ENCODE data around the gene RBM4. TPM values are rescaled to one million over a fixed set of nuclear protein-coding genes. Genes with fewer than 3 reads are reported as not detected.
A peak's percentile ranks its signal among the peaks of the same experiment; 100 is the strongest.

RBM4 gene
- total RNA-seq, 1 donor from 2014 or later, result 105 TPM

GRCh38 chr11:66607126-66607834 lies 31.2 kb upstream of the RBM4 start:
- no peak overlapping the region for H3K4me3 ChIP-seq (ENCODE audit: low read depth, low read length)
- TF ChIP-seq CTCF (conservative IDR thresholded peaks at IDR 0.05; ENCODE audit: low read depth, low read length), result no peak
- DNase-seq (ENCODE audit: low read depth), result peak; percentile 37

- no peak for TF ChIP-seq CTCF (conservative IDR thresholded peaks at IDR 0.05; ENCODE audit: low read depth, low read length)
- no peak for DNase-seq (ENCODE audit: low read depth)
- H3K4me3 ChIP-seq (ENCODE audit: low read depth, low read length), result no peak overlapping the region
These were observed 28.5 kb upstream of the RBM4 start for GRCh38 chr11:66609721-66610617.

- no peak for DNase-seq (ENCODE audit: low read depth)
- H3K4me3 ChIP-seq (ENCODE audit: low read depth, low read length), result no peak overlapping the region
- TF ChIP-seq CTCF (conservative IDR thresholded peaks at IDR 0.05; ENCODE audit: low read depth, low read length), result no peak
These were observed 26.0 kb upstream of the RBM4 start for GRCh38 chr11:66612458-66612857.

GRCh38 chr11:66614073-66614472 lies 24.4 kb upstream of the RBM4 start:
- no peak overlapping the region for H3K4me3 ChIP-seq (ENCODE audit: low read depth, low read length)

GRCh38 chr11:66616379-66617154 lies 21.9 kb upstream of the RBM4 start, which contains the start of gene RBM14:
RBM14 (plus strand) TSS chr11:66616630; CDS start chr11:66616721, 91 bp downstream.
- DNase-seq (ENCODE audit: low read depth), result peak; percentile 88
- TF ChIP-seq CTCF (conservative IDR thresholded peaks at IDR 0.05; ENCODE audit: low read depth, low read length), result no peak
- peak within 1 kb of the TSS; percentile 68 for H3K4me3 ChIP-seq (ENCODE audit: low read depth, low read length)

More at GRCh38 chr11:66614073-66614472, 24.4 kb upstream of the RBM4 start:
- no peak for DNase-seq (ENCODE audit: low read depth)
- no peak for TF ChIP-seq CTCF (conservative IDR thresholded peaks at IDR 0.05; ENCODE audit: low read depth, low read length)

GRCh38 chr11:66617155-66617834 lies 21.2 kb upstream of the RBM4 start:
- H3K4me3 ChIP-seq (ENCODE audit: low read depth, low read length), result peak overlapping the region; percentile 68
- DNase-seq (ENCODE audit: low read depth), result no peak
- TF ChIP-seq CTCF (conservative IDR thresholded peaks at IDR 0.05; ENCODE audit: low read depth, low read length), result no peak
